Fibroblast of villous mesenchyme (primary cell): ENCODE results near the gene SPATA19. TPM values are rescaled to one million over a fixed set of nuclear protein-coding genes. Genes with fewer than 3 reads are reported as not detected.
A peak's percentile ranks its signal among the peaks of the same experiment; 100 is the strongest.

ENCODE experiments used
- DNase-seq: peaks from one replicate; pipeline ENCODE4 v3.0.0-alpha.2; 2010; ENCODE audit warnings: low read depth
- H3K4me3 ChIP-seq: 2 replicates; pipeline ENCODE4 v1.5.1; 2011; ENCODE audit warnings: low read depth, mild to moderate bottlenecking, low read length
- total RNA-seq: library from RNA; depleted of rRNA; stranded (reverse); fragments of >200 nt; gene quantifications from 2 replicates; pipeline ENCODE4 v1.2.3, GENCODE V29; 2012
- TF ChIP-seq, protein P1 (sequence below): IDR thresholded peaks from 2 replicates; pipeline ENCODE4 v1.5.1; 2012; ENCODE audit warnings: low read depth, mild to moderate bottlenecking, low read length; ENCODE audit not compliant: insufficient read depth

The SPATA19 gene
- total RNA-seq, 1 donor: not detected

- TF ChIP-seq, protein P1, sequence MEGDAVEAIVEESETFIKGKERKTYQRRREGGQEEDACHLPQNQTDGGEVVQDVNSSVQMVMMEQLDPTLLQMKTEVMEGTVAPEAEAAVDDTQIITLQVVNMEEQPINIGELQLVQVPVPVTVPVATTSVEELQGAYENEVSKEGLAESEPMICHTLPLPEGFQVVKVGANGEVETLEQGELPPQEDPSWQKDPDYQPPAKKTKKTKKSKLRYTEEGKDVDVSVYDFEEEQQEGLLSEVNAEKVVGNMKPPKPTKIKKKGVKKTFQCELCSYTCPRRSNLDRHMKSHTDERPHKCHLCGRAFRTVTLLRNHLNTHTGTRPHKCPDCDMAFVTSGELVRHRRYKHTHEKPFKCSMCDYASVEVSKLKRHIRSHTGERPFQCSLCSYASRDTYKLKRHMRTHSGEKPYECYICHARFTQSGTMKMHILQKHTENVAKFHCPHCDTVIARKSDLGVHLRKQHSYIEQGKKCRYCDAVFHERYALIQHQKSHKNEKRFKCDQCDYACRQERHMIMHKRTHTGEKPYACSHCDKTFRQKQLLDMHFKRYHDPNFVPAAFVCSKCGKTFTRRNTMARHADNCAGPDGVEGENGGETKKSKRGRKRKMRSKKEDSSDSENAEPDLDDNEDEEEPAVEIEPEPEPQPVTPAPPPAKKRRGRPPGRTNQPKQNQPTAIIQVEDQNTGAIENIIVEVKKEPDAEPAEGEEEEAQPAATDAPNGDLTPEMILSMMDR: no peak
- H3K4me3 ChIP-seq: no peak overlapping the region
- no peak for DNase-seq
Measured at GRCh38 chr11:133840479-133840941, 4.8 kb downstream of the SPATA19 start.

- TF ChIP-seq, protein P1: no peak
- DNase-seq: no peak
- no peak overlapping the region for H3K4me3 ChIP-seq
Measured at GRCh38 chr11:133835593-133836548, 9.4 kb downstream of the SPATA19 start.

- H3K4me3 ChIP-seq: no peak overlapping the region
- peak; percentile 34 for DNase-seq
- TF ChIP-seq, protein P1: peak; percentile 48
Measured at GRCh38 chr11:133834682-133835592, 10.4 kb downstream of the SPATA19 start.

DNA sequence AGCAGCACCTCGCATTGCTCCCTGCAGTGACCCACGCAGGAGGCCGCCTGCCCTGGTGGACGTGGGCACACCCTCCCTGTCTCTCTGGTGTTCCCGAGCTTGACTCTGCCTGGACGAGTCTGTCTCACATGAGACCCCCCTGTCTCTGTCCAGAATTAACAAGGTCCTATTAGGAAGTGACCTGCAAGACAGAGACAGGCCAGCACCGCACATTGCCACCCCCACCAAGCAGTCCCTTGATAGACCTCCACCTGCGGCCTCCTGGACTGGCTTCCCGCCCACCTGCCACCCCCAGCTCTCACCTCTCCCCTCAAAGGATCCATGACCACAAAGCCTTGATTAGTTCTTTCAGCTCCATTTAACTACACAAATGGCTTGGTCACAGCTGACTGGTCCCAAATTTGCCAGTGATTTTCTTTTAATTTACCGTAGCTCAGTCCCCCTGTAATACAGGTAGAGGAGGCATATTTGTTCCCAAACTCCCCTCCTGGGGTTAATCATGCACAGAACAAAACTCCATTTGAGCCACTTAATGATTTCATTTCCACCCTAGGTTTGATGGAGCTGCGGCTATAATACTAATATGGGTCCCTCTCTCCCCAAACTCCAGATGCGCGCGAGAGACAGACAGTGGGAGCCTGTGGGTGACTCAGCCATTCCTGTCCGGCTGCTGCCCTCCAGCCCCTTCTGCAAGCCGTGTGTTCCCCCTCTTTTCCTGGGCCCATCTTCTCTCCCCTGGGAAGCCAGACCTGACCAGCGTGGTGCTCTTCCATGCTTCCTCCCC, 11.2 kb downstream of the SPATA19 start:
- no peak for DNase-seq
- H3K4me3 ChIP-seq: no peak overlapping the region
- TF ChIP-seq, protein P1: no peak

GRCh38 chr11:133832991-133833897, 12.1 kb downstream of the SPATA19 start:
- DNase-seq: no peak
- TF ChIP-seq, protein P1: no peak
- H3K4me3 ChIP-seq: no peak overlapping the region
